ENCODE results near the gene NOX5.

Gene NOX5

DNA sequence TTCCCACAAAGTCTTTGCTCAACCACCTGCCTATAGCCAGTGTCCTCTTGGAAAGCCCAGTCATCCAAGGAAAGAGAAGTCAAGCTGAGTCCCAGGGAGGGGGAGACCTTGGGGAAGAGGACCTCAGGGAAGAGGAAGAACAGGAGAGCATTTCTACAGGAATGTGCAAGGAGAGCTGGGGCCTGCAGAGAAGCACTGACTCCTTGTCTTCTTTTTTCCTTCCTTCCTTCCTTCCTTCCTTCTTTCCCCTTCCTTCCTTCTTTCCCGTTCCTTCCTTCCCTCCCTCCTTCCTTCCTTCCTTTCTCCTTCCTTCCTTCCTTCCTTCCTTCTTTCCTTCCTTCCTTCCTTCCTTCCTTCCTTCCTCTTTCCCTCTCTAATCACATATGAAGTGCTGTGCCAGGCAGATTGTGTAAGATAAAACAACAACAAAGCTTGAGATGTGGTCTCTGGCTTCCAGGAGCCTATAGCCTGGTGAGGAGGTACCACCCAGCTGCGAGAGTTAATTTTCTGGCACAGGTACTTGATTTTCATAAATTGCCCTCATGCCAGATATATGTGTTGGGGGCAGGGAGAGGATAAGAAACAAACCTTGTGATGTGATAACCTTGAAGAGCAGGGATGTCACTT lies 70.0 kb downstream of the NOX5 start:
- DNase-seq: no peak

DNA sequence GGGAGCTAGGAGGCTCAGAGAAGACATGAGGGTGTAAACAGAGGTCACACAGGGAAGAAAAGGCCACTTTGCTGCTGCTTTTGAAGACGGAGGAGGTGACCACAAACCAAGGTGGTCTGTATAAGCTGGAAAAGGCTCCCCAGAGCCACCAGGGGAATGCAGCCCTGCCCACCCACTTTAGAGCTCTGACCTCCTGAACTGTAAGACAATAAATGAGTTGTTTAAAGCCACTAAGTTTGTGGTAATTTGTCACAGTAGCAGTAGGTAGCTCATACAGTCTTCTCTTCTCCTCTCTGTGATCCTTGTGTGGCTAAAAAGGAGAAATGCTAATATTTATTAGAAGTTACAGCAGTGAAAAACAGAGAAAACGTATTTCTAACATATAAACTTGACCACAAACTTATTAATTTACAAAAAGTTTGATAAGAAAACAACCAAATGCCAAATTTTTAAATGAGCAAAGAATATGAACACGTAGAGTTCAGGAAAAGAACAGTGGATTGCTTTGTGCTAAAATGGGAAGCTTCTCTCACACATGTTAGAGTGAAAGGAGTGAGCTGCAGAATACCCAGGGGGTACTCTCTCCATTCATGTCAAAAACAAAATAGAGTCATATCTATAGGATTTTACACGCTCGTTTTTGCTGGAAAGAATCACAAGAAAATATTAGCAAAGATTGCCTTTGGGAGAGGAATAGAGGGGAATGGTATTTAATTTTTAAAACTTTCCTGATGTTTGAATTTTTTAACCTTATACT lies 71.0 kb downstream of the NOX5 start:
- no peak for DNase-seq

DNA sequence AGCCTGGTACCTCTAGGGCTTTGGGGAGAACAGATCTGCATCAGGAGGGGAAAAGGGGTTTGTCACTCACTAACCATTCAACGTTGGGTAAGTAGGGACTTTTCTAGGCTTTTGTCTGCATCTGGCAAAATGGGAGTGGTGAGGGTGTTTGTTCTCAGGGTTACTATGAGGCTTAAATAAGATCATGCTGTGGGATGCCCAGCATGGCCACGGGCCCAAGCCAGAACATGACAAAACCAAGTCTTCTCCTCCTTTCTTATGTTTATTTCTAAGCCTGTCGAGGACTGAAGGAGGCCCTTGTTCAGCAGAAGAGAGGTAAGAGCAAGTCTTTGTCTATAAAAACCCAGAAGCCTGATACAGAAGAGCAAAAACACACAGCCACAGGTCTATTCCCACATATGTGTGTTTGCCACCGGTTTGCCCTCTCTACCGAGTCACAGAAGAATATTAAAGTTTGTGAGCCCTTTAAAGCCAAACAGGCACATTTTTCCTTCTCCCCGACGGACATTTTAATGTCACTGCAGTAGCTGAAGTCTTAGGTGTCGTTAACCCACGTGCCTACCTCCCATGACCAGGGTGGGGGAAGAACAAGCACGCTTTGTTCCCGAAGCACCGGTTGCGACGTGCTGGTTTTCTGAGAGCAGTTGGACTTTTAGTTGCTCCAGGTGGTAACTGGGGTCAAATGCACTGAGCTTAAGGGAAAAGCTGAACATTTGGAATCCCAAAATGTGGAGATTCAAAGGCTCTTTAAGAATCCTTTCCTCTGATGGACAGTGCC lies 72.1 kb downstream of the NOX5 start:
- no peak for DNase-seq

DNA sequence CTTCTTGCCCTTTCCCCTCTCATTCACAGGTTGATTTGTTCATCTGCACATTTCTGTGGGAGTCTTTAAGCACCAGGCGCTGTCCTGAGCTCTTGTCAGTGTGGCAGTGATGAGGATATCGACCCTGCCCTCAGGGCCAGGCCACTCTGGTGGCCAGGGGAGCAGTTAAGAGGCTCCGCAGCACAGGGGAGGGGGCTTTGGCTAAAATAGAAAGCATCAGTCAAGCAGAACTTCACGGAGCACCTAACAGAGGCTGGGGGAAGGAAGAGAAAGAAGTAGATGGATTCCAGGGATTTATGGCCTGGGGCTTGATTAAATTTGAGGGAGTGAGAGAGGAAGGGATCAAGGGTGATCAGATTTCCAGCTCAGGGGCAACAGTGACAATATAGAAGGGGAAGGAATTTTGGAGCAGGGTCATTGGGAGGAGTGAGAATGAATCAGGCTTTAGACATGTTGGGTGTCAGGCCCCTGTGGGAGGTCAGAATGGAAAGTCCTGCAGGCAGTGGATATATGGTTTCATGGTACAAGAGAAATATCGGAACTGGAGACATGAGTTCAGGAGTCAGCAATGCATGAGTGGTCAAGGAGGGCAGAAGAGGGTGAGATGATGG lies 73.0 kb downstream of the NOX5 start:
- no peak for DNase-seq

DNA sequence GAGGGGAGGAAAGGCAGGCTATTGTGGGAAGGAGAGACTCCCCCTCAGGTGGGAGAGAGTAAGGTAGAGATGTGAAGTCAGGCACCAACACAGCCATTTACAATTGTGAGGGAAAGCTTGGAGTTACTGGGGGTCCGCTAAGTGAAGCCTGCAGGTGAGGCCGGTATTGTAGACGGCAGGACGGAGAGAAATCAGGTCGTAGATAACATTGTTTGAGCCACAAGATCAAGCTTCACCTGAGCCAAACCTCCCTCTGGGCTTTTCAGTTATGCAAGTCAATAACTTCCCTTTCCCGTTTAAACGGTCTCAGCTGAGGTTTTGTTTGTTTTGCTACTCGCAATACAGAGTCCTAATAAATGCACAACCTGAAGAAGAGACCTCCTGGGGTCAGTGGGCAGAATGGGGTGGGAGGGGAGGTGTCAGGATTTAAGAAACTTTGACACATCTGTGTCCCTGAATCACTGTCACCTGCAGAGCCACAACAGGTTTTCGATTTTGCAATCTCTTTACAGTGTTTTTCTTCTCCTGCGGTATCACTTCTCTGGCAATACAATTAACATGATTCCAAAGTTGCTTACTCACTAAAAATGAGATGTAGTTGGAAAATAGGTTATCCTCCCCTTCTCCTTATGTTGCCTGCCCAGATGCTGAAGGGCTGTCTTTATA lies 73.9 kb downstream of the NOX5 start:
- DNase-seq: no peak

DNA sequence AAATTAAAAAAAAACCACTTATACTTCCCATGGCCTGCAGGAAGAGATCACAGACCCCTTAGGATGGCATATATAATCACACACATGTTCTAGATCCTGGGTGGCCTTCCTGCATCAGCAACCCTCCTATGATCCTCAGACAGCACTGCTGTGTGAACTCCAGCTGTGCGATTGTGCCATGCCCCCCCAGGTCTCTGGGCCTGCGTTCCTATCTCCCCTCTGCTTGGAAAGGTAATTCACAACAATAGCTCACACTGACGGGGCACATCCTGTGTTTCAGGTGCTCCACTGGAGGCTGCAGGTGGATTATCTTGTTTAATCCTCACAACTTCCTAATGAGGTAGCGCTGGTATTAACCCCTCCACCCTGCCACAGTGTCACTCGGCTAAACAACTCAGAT lies 74.8 kb downstream of the NOX5 start:
- DNase-seq: no peak

DNA sequence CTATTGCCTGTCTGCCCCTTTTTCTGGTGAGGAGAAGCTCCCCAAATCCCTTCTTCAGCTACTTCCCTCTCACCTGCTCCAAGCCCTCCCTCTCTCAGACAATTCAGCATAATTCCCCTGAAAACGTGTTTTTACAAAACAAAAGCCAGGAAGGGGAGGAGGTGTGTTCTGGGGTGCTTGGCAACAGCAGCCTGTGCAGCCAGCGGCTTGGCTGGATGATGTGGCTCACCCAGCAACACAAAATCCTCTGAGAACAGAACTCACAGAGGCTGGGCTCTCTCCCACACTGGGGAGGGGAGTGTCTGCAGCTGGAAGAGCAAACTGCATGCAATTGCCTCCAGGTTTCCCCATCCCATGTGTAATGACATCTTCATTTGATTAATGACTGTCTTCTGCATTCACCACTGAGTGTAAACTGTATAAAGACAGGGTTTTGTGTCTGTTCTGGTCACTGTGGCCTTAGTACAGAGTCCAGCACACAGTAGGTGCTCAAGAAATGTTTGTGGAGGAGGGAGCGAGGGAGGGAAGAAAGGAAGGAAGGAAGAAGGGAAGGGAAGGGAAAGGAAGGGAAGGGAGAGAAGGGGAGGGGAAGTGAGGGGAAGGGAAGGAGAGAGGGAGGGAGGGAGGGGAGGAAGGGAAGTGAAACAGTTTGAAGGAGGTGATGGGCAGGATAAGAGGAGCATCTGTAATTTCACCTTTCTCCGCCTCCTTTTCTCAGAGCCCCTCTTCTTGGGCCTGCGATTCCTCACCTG lies 75.9 kb downstream of the NOX5 start:
- DNase-seq: no peak

DNA sequence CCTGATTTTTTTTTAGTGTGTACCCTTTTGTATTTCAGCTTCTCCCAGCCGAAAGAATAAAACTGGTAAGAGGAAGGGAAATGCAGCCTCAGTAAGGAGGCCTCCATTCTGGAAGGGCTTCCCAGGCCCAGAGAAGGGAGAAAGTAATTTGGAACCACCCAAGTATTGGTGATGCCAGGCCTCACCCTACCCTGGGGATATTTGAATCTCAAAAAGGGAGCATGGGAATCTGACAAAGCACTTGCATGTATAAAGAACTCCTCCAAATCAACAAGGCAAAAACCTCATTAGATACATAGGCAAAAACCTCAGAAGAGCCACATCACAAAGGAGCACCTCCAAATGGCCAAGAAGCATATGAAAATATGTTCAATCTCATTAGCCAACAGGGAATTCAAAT lies 77.2 kb downstream of the NOX5 start:
- no peak for DNase-seq

DNA sequence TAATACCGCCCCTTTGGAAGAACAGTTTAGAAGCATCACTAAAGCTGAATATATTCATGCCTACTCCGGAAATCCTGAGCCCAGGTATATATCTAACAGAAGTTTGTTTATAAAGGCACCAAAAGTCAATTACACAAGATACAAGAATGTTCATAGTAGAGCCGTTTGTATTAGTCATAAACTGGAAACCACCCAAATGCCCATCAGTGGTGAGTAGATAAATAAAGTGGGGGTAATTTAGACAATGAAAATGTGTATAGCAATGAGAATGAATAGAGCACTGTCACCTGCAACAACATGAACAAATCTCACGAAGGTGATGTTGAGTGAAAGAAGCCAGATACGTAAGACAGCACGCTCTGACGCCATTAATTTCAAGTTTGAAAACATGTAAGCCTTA lies 77.7 kb downstream of the NOX5 start:
- DNase-seq: no peak

DNA sequence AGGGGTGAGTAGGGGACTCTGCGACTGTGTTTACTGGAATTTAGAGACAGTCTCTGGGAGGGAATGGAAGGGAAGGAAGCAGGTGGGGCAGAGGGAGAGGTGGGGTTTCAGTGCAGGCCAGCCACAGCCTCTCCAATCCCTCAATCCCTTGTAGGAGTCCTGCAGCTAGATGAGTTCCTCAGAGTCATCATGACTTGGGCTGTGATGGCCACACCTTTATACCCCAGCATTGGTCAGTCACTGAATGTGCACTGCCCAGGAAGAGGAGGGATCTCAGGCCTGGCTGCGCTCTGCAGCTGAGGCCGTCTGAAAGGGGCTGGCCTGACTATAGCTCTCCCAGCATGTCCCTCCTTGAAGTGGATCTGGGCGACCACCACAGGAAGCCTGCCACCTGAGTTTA lies 78.6 kb downstream of the NOX5 start:
- no peak for DNase-seq

DNA sequence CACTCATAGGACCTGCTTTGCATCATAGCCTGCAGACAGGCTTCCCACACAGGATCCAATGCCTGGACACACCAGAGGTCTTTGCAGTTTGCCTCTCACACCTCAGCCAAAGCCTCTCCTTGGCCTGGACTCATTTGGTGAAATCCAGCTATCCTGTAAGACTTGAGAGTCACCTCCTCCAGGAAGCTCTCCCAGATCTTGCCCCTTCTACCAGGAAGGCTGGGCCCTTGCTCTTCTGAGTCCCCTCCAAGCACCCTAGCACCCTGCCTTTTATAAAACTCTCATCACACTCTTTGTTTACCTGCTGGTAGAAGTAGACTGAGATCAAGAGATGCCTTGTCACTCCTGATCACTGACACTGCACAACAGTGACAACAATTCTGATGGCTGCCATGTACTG lies 79.1 kb downstream of the NOX5 start:
- no peak for DNase-seq

DNA sequence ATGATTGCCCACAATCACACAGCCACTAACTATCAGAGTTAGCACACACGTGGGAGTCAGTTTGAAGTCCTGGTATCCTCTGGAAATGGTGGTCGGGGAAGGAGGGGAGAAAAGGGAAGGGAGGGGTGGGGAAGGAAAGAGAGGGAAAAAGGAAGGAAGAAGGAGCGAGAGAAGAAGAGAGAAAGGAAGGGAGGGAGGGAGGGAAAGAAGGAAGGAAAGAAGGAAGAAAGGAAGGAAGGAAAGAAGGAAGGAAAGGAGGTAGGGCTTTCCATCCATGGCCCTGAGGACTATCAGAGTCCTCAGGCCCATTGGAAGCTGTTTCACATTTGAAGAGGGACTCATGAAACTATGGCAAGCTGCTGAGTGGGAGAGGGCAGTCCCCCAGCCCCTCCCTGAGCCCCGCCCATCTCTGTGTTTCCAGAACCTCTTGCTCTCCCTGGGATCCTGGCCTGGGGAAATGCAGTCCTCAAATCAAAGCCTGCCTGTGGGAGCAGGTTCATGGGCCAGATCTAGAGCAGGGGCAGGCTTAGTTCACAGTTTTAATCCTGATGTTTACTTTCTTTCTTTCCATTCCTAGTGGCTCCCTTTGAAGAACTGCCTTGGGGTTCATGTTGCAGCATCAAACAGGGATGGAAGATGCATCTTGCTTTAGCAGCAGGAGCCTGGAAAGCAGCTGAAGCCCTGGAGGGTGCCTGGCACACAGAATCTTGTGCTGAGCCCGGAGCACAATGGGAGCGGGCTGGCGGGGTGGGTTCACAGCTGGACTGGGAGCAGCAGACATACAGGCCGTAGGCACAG lies 79.8 kb downstream of the NOX5 start:
- DNase-seq: no peak

DNA sequence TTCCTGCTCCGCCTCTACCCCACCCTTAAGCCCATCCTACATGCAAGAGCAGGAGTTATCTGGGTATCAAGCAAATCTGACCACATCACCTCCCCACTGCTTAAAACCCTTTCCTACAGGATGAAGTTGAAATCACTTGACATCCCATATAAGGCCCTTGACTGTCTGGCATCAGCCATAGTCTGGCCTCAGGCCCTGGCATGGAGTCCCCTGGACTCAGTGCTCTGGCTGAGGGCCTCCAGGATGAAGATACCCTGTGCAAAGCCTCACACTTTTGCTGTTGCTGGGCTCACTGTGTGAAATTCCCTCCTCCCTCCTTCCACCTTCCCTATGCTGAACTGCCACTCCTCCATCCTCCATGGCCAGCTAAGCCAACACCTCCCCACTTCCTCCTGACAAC lies 80.8 kb downstream of the NOX5 start:
- no peak for DNase-seq

DNA sequence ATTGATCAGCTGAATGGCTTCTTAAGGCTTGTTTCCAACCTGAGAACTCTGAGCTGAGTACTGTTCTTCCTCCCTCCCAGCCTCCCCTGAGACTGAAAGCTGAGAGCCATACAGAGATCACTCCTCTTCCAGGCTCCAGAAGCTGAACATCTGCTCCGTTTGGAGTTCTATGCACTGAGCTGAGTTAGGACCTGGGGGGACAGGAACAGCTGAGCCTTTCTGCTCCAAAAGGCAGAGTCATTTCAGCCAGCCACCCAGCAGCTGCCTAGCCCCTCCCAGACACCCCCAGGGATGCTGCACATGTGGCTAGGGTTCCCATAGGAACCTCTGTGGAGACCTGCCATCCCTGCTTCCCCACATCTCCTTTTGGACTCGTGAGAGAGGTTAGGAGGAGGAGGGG lies 81.7 kb downstream of the NOX5 start:
- DNase-seq: no peak

DNA sequence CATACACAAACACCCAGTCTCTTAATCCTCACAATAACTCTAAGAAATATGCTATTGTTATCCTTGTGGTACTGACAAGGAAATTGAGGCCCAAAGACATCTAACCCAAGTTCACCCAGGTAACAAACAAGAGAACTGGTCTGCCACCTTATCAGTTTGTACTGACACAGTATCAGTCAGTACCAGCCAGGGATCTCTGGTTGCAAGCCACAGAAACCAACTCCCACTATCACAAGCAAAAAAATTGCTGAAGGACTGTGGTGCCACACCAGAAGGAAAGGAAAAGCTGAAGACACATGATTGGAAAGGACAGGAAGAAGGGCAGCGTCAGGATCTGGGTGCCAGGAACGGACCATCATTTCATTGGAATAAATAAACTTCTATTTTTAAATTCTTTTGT lies 82.1 kb downstream of the NOX5 start:
- DNase-seq: no peak

DNA sequence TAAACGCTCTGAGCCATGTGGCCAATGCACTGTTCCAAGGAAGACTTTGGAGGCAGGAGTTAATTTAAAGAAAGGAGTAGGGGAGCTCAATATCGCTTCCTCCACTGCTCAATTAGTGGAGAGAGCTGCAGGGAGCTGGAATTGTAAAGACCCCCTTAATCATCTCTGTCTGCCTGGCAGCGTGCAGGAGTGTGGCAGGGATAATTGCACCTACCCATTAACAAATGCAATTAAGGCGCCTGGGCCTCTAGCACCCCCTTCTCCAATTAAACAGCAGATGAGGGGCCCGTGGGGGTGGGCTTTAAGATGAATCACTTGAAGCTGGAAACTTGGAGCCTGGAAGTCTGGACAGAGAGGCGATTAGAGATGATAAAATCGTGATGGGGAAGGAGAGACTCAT lies 84.3 kb downstream of the NOX5 start:
- DNase-seq: no peak

DNA sequence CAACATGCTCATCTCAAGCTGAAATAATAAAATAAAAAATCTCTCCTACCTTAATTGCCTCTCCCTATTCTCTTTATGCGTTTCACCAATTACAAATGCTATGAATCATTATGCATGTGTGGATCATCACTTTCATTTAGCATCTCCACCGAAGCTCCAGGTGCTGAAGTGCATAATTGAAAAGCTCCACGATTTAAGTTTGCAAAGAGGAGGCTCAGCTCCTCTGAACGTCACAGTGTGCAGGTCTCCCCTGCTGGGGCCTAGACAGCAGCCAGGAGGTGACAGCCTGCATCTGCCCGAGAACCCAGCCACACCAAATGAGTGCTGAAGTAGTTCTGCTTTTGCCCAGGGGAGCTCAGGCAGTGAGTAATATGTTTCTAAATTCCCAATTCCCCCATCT lies 85.4 kb downstream of the NOX5 start:
- DNase-seq: no peak

DNA sequence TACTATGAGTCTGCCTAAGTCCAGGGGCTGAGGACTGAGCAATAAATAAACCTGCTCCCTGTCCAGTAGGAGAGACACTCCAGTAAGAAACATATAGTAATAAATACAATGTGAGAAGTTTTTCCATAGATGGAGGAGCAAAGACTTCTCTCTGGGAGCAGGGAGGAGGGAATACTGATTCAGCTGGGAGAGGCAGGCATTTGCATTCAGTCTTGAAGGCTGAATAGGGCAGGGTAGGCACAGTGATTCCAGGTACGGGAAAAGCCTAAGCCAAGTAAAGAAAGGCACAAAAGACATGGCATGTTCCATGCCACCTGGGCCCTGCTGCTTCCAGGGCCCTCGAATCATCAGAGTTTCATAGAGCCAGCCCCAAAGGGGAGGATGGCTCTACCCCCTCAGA lies 86.3 kb downstream of the NOX5 start:
- no peak for DNase-seq

DNA sequence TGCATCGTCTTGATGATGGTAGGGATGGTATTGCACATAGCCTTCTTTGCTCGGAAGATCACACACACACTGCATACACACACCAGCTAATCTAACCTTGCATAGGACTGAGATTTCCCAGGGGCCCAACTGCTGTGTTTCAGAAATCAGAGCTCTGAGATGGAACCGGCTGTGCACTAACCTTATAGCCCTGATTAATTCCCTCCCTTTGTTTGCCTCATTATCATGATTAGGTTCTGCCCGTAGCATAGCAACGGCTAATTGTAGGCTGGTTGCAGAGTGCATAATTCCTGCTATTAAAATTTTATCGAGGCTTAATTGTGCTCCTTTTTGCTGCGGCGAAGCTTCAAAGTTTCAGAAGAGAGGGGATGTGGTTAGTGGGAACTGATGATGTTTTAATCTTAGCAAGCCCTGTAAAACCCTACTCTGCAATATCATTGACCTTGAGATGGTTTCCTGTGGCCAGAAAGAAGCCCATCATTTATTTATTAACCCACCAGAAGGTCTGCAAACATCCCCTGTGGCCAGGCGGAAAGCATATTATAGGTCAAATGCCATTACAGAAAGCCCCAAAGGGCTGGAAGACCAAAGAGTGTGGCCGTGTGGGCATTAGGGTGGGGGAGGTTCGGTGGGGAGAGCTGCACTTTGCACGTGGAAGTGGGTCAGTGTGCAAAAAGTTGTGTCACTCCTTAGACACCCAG lies 89.7 kb downstream of the NOX5 start:
- no peak for DNase-seq

DNA sequence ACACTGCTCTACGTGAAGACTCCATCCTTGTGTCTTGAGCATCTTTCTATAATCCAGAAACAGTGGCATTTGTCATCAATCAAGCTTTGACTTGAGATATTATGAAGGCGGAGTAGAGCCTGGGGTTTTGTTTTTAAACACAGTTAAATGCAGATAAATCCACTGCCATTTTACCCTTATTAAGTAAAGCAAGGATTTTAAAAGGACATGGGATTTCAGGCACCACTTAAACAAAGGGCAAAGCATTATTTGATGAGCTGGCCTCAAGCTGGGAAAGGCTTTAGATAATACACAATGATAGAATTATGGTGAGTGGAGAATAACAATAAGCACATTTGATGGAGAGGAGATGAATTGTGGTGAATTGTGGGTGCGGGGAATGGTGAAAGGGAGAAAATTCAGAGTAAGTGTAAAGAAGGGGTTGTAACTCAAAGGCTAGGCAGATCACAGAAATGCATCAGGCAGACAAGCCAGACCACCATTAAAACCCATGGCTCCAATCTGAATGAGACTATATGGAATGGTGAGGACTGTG lies 91.0 kb downstream of the NOX5 start:
- DNase-seq: no peak

Measured in activated T-cell treated with anti-CD3 and anti-CD28 coated beads for 4 hours (primary cell).